Natural killer cell (primary cell): ENCODE results near the gene ATN1. TPM values are rescaled to one million over a fixed set of nuclear protein-coding genes. Genes with fewer than 3 reads are reported as not detected.
A peak's percentile ranks its signal among the peaks of the same experiment; 100 is the strongest.

Experiments
- ATAC-seq, 3 donors: fragments of 150-1000 bp in 2 of 3; fragments of 200-7000 bp in 1 of 3; cut with Tn5 transposase; 1 replicate in 1 of 3; 2 replicates in 2 of 3; pipeline ENCODE4 v1.10.0; 2021; ENCODE audit warnings: mild to moderate bottlenecking in 2 of 3, moderate library complexity in 2 of 3
- DNase-seq, 2 donors: peaks; one replicate each; pipeline versions ENCODE4 v3.0.0 to v3.0.0-alpha.2; 2013 to 2021; ENCODE audit warnings: mixed read lengths in 1 of 2
- H3K27ac ChIP-seq: one replicate; pipeline ENCODE4 v1.5.1; 2013; ENCODE audit warnings: mild to moderate bottlenecking, low read length
- H3K27me3 ChIP-seq: one replicate; pipeline ENCODE4 v1.6.1; 2013; ENCODE audit warnings: low read length; ENCODE audit not compliant: control insufficient read depth, insufficient read depth
- H3K36me3 ChIP-seq: one replicate; pipeline ENCODE4 v1.6.1; 2013; ENCODE audit warnings: low read length; ENCODE audit not compliant: control insufficient read depth, insufficient read depth
- H3K4me1 ChIP-seq: one replicate; pipeline ENCODE4 v1.6.1; 2013; ENCODE audit warnings: low read length; ENCODE audit not compliant: control insufficient read depth, insufficient read depth
- H3K4me3 ChIP-seq: one replicate; pipeline ENCODE4 v1.5.1; 2013; ENCODE audit warnings: low read length
- H3K9me3 ChIP-seq: one replicate; pipeline ENCODE4 v1.6.1; 2013; ENCODE audit warnings: low read length; ENCODE audit not compliant: control insufficient read depth, insufficient read depth
- H3K27ac Mint-ChIP-seq, 2 donors: one replicate each; pipeline ENCODE4 v1.8.0; 2022; ENCODE audit warnings: mild to moderate bottlenecking in 2 of 2, mixed read lengths in 2 of 2, moderate library complexity in 1 of 2
- H3K27me3 Mint-ChIP-seq, 2 donors: one replicate each; pipeline ENCODE4 v1.8.0; 2022; ENCODE audit warnings: low read depth in 2 of 2, mixed read lengths in 2 of 2
- H3K36me3 Mint-ChIP-seq: one replicate; pipeline ENCODE4 v1.8.0; 2022; ENCODE audit warnings: mixed read lengths
- H3K4me1 Mint-ChIP-seq, 2 donors: one replicate each; pipeline ENCODE4 v1.8.0; 2022; ENCODE audit warnings: mixed read lengths in 2 of 2
- H3K4me3 Mint-ChIP-seq: one replicate; pipeline ENCODE4 v1.8.0; 2022; ENCODE audit warnings: mild to moderate bottlenecking, moderate library complexity, mixed read lengths
- H3K9me3 Mint-ChIP-seq, 2 donors: one replicate each; pipeline ENCODE4 v1.8.0; 2022; ENCODE audit warnings: mixed read lengths in 2 of 2
- CTCF ChIP-seq: fragments of 200-600 bp; IDR thresholded peaks from one replicate; pipeline ENCODE4 v1.8.0; 2022; ENCODE audit warnings: antibody characterized with exemption
- WGBS: methylation state at CpG from one replicate; pipeline ENCODE4 v1.1.7; 2013; ENCODE audit warnings: missing lambda C conversion rate; ENCODE audit not compliant: insufficient coverage; 5-methylcytosine and 5-hydroxymethylcytosine counted together
- intact Hi-C: fragments of 100-400 bp; cut with micrococcal nuclease; formaldehyde crosslinking; loops from one replicate; pipeline ENCODE4 v1.14.2; 2022
- total RNA-seq, 4 donors: library from RNA; stranded (reverse); fragments of 120-200 nt in 1 of 4; gene quantifications; one replicate each; pipeline versions ENCODE4 v1.2.3 to v1.2.4, GENCODE V29; 2013 to 2022

ATN1 gene
- total RNA-seq, 3 donors from 2014 or later (not counting 1 experiment from before 2014, with no cell fraction given): 29.3 to 34.0 (median 31.9) TPM

- intact Hi-C loops: no loop called here
- peaks cover 4% of the 10 kb centered on the region for H3K36me3 ChIP-seq
Observed at GRCh38 chr12:6936636-6937480, 9.1 kb downstream of the ATN1 start.

DNA sequence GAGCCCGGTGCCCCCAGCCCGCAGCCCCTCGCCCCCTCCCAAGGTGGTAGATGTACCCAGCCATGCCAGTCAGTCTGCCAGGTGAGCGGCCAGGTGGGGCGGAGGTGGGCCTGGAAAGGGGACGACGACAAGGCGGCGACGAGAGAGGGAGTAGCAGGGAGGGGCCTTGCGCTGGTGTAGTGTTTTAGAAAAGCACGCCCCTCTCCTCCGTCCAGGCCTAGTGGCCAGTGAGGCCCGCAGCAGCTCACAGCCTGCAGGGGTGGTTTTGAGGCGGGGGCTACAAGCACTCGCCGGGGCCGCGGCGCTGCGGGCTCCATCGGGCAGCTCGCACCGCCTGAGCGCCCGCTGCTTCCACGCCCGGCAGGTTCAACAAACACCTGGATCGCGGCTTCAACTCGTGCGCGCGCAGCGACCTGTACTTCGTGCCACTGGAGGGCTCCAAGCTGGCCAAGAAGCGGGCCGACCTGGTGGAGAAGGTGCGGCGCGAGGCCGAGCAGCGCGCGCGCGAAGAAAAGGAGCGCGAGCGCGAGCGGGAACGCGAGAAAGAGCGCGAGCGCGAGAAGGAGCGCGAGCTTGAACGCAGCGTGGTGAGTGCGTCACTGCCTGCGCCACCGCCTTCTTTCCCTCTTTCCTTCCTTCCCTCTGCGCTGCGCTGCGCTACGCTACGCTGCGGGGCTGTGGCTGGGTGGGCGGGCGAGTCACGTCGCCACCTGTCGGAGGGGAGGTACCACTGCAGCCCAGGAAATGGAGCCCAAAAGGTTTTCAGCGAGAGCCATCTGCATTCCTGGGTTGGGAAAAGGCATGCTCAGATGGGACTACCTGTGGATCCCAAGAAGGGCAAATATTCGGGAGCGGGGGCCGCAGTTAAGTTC is 10.0 kb downstream of the ATN1 start:
- H3K36me3 ChIP-seq: peaks cover 4% of the 10 kb centered on the region
- ATAC-seq: peak; percentile 96 to 99 (median 97)
- no peaks in the 10 kb centered on the region for H3K9me3 ChIP-seq
- H3K27ac ChIP-seq: peak overlapping the region; percentile 74
- peak; percentile 86 for TF ChIP-seq CTCF
- Mint-ChIP-seq H3K27ac (peak overlapping the region; percentile 82 to 90), H3K9me3 (no peaks in the 10 kb centered on the region), H3K4me1 (peaks cover 11 to 35% of the 10 kb centered on the region in 2 donors), H3K4me3 (peak overlapping the region; percentile 83), H3K36me3 (no peaks in the 10 kb centered on the region), H3K27me3 (no peaks in the 10 kb centered on the region)
- intact Hi-C loops: loop anchor here (1.0 kb wide), 2 partner anchors 33 to 81 kb away; partner anchors contain the start of genes EMG1, LPCAT3 and PHB2
- 0% methylated on average over 80 of the region's 80 CpGs for WGBS
- peak; percentile 88 to 99 for DNase-seq
- peaks cover 28% of the 10 kb centered on the region for H3K4me1 ChIP-seq
- H3K27me3 ChIP-seq: no peaks in the 10 kb centered on the region
- H3K4me3 ChIP-seq: peak overlapping the region; percentile 60

More at GRCh38 chr12:6936636-6937480, 9.1 kb downstream of the ATN1 start:
- Mint-ChIP-seq H3K4me1 (peaks cover 11 to 35% of the 10 kb centered on the region in 2 donors), H3K27me3 (no peaks in the 10 kb centered on the region), H3K9me3 (no peaks in the 10 kb centered on the region), H3K27ac (peak overlapping the region; percentile 82 to 90), H3K36me3 (no peaks in the 10 kb centered on the region), H3K4me3 (peak overlapping the region; percentile 83)
- Histone ChIP-seq H3K27me3 (no peaks in the 10 kb centered on the region), H3K4me3 (peak overlapping the region; percentile 60), H3K4me1 (peaks cover 27% of the 10 kb centered on the region), H3K27ac (peak overlapping the region; percentile 74), H3K9me3 (no peaks in the 10 kb centered on the region)
- no peak for TF ChIP-seq CTCF
- DNase-seq (peak in 1 of 2 donors; percentile 71), ATAC-seq (no peak)
- 6% methylated on average over 36 of the region's 36 CpGs for whole genome bisulfite sequencing

DNA sequence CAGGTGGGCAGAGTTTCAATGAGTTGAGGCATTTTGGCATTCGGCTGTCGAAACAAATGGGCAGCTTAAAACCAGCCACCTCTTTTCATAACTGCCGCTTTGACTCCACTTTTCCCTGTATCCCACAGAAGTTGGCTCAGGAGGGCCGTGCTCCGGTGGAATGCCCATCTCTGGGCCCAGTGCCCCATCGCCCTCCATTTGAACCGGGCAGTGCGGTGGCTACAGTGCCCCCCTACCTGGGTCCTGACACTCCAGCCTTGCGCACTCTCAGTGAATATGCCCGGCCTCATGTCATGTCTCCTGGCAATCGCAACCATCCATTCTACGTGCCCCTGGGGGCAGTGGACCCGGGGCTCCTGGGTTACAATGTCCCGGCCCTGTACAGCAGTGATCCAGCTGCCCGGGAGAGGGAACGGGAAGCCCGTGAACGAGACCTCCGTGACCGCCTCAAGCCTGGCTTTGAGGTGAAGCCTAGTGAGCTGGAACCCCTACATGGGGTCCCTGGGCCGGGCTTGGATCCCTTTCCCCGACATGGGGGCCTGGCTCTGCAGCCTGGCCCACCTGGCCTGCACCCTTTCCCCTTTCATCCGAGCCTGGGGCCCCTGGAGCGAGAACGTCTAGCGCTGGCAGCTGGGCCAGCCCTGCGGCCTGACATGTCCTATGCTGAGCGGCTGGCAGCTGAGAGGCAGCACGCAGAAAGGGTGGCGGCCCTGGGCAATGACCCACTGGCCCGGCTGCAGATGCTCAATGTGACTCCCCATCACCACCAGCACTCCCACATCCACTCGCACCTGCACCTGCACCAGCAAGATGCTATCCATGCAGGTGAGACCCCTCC is 10.8 kb downstream of the ATN1 start:
- H3K27ac Mint-ChIP-seq: peak overlapping the region; percentile 82 to 90
- no peaks in the 10 kb centered on the region for H3K27me3 Mint-ChIP-seq
- DNase-seq (no peak), ATAC-seq (no peak)
- no peaks in the 10 kb centered on the region for H3K36me3 Mint-ChIP-seq
- Histone ChIP-seq H3K27ac (peak overlapping the region; percentile 49), H3K4me3 (no peak overlapping the region), H3K27me3 (no peaks in the 10 kb centered on the region), H3K36me3 (peaks cover 4% of the 10 kb centered on the region), H3K9me3 (no peaks in the 10 kb centered on the region), H3K4me1 (peaks cover 35% of the 10 kb centered on the region)
- TF ChIP-seq CTCF: no peak
- WGBS: 90% methylated on average over 32 of the region's 32 CpGs
- peaks cover 18 to 39% of the 10 kb centered on the region in 2 donors for H3K4me1 Mint-ChIP-seq
- intact Hi-C loops: loop anchor here (1.0 kb wide), 2 partner anchors 32 to 80 kb away; partner anchors contain the start of genes EMG1, LPCAT3 and PHB2
- H3K9me3 Mint-ChIP-seq: no peaks in the 10 kb centered on the region
- peak overlapping the region; percentile 43 for H3K4me3 Mint-ChIP-seq
